ENCODE results near the gene ZNF708. TPM values are rescaled to one million over a fixed set of nuclear protein-coding genes. Genes with fewer than 3 reads are reported as not detected.
"Not testable (repeated sequence)": the region's sequence is repeated elsewhere in the genome, so short reads cannot be mapped to it uniquely, and the experiment has no call there.

The ZNF708 gene
- total and polyA plus RNA-seq, 2 experiments from 2014 or later, result 6.7 to 17.1 TPM

DNA sequence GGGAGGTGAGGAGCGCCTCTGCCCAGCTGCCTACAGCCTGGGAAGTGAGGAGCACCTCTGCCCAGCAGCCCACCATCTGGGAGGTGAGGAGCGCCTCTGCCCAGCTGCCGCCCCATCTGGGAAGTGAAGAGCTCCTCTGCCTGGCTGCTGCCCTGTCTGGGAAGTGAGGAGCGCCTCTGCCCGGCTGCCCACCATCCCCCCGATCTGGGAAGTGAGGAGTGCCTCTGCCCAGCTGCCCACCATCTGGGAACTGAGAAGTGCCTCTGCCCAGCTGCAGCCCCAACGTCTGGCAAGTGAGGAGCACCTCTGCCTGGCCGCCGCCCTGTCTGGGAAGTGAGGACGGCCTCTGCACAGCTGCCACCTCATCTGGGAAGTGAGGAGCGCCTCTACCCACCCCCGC is 64.3 kb downstream of the ZNF708 start:
- TF ChIP-seq CTCF (IDR thresholded peaks at IDR 0.05; ENCODE audit: low read depth, low read length), result no peak
- no peak overlapping the region for H3K27ac ChIP-seq
- DNase-seq (ENCODE audit: low read depth in 1 of 2, low spot score in 1 of 2), result no peak
- H3K4me3 ChIP-seq, result no peak overlapping the region
- no peaks in the 10 kb centered on the region for H3K9me3 ChIP-seq (ENCODE audit: low read depth)
- H3K27me3 ChIP-seq, result no peaks in the 10 kb centered on the region
- H3K4me1 ChIP-seq (ENCODE audit: low read depth), result no peaks in the 10 kb centered on the region
- H3K36me3 ChIP-seq, result no peaks in the 10 kb centered on the region

- no peak for DNase-seq (ENCODE audit: low read depth in 1 of 2, low spot score in 1 of 2)
- no peaks in the 10 kb centered on the region for H3K27me3 ChIP-seq
- no peaks in the 10 kb centered on the region for H3K4me1 ChIP-seq (ENCODE audit: low read depth)
- no peak for TF ChIP-seq CTCF (IDR thresholded peaks at IDR 0.05; ENCODE audit: low read depth, low read length)
- no peaks in the 10 kb centered on the region for H3K36me3 ChIP-seq
- H3K4me3 ChIP-seq, result no peak overlapping the region
- H3K9me3 ChIP-seq (ENCODE audit: low read depth), result no peaks in the 10 kb centered on the region
- no peak overlapping the region for H3K27ac ChIP-seq
Observed at GRCh38 chr19:21264416-21264815, 64.8 kb downstream of the ZNF708 start.

GRCh38 chr19:21260848-21261381 is 68.3 kb downstream of the ZNF708 start:
- not testable (repeated sequence) for H3K4me1 ChIP-seq (ENCODE audit: low read depth); H3K36me3 ChIP-seq; H3K27ac ChIP-seq; DNase-seq (ENCODE audit: low read depth in 1 of 2, low spot score in 1 of 2); H3K9me3 ChIP-seq (ENCODE audit: low read depth); H3K27me3 ChIP-seq; H3K4me3 ChIP-seq

- H3K27me3 ChIP-seq, result no peaks in the 10 kb centered on the region
- no peak for DNase-seq (ENCODE audit: low read depth in 1 of 2, low spot score in 1 of 2)
- H3K27ac ChIP-seq, result no peak overlapping the region
- H3K36me3 ChIP-seq, result no peaks in the 10 kb centered on the region
- H3K9me3 ChIP-seq (ENCODE audit: low read depth), result no peaks in the 10 kb centered on the region
- H3K4me3 ChIP-seq, result no peak overlapping the region
- no peaks in the 10 kb centered on the region for H3K4me1 ChIP-seq (ENCODE audit: low read depth)
- no peak for TF ChIP-seq CTCF (IDR thresholded peaks at IDR 0.05; ENCODE audit: low read depth, low read length)
Observed at GRCh38 chr19:21260164-21260847, 68.9 kb downstream of the ZNF708 start.

DNA sequence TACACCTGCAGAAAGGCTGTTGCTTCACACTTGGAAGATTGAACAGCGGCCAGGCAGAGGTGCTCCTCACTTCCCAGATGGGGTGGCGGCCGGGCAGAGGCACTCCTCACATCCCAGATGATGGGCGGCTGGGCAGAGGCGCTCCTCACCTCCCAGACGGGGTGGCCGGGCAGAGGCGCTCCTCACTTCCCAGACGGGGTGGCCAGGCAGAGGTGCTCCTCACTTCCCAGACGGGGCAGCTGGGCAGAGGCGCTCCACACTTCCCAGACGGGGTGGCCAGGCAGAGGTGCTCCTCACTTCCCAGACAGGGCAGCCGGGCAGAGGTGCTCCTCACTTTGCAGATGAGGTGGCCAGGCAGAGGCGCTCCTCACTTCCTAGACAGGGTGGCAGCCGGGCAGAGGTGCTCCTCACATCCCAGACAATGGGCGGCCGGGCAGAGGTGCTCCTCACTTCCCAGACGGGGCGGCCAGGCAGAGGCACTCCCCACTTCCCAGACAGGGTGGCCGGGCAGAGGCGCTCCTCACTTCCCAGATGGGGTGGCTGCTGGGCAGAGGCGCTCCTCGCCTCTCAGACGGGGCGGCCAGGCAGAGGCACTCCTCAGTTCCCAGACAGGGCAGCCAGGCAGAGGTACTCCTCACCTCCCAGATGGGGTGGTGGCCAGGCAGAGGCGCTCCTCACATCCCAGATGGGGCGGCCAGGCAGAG is 69.6 kb downstream of the ZNF708 start:
- H3K9me3 ChIP-seq (ENCODE audit: low read depth); DNase-seq (ENCODE audit: low read depth in 1 of 2, low spot score in 1 of 2): not testable (repeated sequence)

DNA sequence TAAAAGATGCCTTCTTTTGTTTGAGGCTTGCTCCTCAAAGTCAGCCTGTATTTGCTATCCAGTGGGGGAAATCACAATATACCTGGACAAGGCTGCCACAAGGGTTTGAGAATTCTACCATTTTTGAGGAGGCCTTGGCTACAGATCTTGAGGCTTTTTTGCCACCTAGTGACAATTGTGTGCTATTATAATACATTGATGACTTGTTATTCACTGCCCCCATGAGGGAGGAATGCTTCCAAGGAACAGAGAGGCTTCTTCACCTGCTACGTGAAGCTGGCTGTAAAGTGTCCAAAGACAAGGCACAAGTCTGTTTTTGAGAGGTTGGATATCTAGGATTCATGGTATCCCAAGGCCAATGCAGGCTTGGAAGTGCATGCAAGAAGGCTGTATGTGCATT is 72.5 kb downstream of the ZNF708 start:
- TF ChIP-seq CTCF (IDR thresholded peaks at IDR 0.05; ENCODE audit: low read depth, low read length), result peak; percentile 6
- Histone ChIP-seq H3K27me3 (no peaks in the 10 kb centered on the region), H3K27ac (no peak overlapping the region), H3K9me3 (ENCODE audit: low read depth) (no peaks in the 10 kb centered on the region), H3K36me3 (no peaks in the 10 kb centered on the region), H3K4me1 (ENCODE audit: low read depth) (no peaks in the 10 kb centered on the region), H3K4me3 (no peak overlapping the region)
- peak; percentile 1 to 7 for DNase-seq (ENCODE audit: low read depth in 1 of 2, low spot score in 1 of 2)

More for the DNA sequence above, 69.6 kb downstream of the ZNF708 start:
- H3K36me3 ChIP-seq; H3K4me1 ChIP-seq (ENCODE audit: low read depth); H3K27me3 ChIP-seq; H3K4me3 ChIP-seq; H3K27ac ChIP-seq: not testable (repeated sequence)

Other genes with a start within 250 kb of the ZNF708 start
- 8.7 and 17.3 TPM in 2 replicates for gene ZNF714, start 247.2 kb downstream of the ZNF708 start, total RNA-seq
- gene ZNF714, start 247.2 kb downstream of the ZNF708 start, polyA plus RNA-seq, result 12.5 and 15.9 TPM in 2 replicates
- 15.3 and 26.7 TPM in 2 replicates for gene ZNF431, start 187.4 kb downstream of the ZNF708 start, total RNA-seq
- gene ZNF431, start 187.4 kb downstream of the ZNF708 start, polyA plus RNA-seq, result 15.2 and 16.1 TPM in 2 replicates
- gene ZNF738, start 29.6 kb upstream of the ZNF708 start, total RNA-seq, result 41.5 and 46.0 TPM in 2 replicates
- 30.5 and 47.1 TPM in 2 replicates for gene ZNF738, start 29.6 kb upstream of the ZNF708 start, polyA plus RNA-seq
- gene ZNF493, start 67.7 kb upstream of the ZNF708 start, total RNA-seq, result 32.1 and 42.5 TPM in 2 replicates
- gene ZNF493, start 67.7 kb upstream of the ZNF708 start, polyA plus RNA-seq, result 25.2 and 27.8 TPM in 2 replicates
- gene ZNF429, start 176.2 kb upstream of the ZNF708 start, total RNA-seq, result 27.2 and 30.3 TPM in 2 replicates
- 53.9 and 54.0 TPM in 2 replicates for gene ZNF429, start 176.2 kb upstream of the ZNF708 start, polyA plus RNA-seq